ENCODE results near the gene TRIM7.

Gene TRIM7

DNA sequence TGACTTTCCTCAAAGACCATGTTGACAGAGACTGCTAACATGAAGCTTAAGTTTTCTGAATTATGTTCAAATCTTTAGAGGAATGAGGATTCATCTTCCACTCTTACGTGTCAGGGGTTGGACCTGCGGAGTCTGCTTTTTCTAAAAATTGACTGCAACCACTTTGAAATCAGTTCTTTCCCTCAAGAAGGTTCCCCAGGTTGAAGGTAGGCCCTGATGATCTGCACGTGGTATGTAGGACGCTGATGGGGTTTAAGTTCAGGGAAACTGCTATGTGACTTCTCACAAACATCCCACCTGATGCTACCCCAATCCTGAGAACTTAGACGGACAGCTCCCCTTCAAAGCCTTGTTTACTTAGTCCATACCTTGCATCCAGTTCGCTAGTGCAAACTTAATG lies 31.5 kb upstream of the TRIM7 start:
- TF ChIP-seq CTCF (IDR thresholded peaks at IDR 0.05; ENCODE audit: borderline replicate concordance, control extremely low read depth, extremely low read depth, insufficient read depth, missing control alignments): no peak
- in situ Hi-C loops (cut with MboI; ENCODE audit: low sequenced_read_pairs, unreplicated experiment): no loop called here
- DNase-seq (ENCODE audit: low spot score): no peak

- no peak for DNase-seq (ENCODE audit: low spot score)
- in situ Hi-C loops (cut with MboI; ENCODE audit: low sequenced_read_pairs, unreplicated experiment): no loop called here
- no peak for TF ChIP-seq CTCF (IDR thresholded peaks at IDR 0.05; ENCODE audit: borderline replicate concordance, control extremely low read depth, extremely low read depth, insufficient read depth, missing control alignments)
Observed at GRCh38 chr5:181235689-181236366, 30.8 kb upstream of the TRIM7 start.

DNA sequence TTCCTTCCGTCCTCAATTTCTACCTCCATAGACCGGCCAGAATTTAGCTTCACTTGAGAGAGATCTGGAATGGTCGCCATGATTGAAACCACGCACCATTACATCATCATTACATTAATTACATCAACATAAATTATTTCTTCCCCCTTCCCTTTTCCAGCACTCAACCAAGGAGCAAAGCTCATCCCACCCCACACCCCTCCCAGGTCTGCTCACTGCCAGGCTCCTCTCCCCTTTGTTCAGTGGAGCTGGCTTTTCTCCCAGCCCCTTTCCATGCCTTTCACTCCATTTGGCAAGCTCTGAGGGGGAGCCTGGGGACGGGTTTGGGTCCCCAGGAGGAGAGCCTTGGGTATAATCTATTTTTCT lies 30.3 kb upstream of the TRIM7 start:
- DNase-seq (ENCODE audit: low spot score): no peak
- in situ Hi-C loops (cut with MboI; ENCODE audit: low sequenced_read_pairs, unreplicated experiment): no loop called here
- no peak for TF ChIP-seq CTCF (IDR thresholded peaks at IDR 0.05; ENCODE audit: borderline replicate concordance, control extremely low read depth, extremely low read depth, insufficient read depth, missing control alignments)

DNA sequence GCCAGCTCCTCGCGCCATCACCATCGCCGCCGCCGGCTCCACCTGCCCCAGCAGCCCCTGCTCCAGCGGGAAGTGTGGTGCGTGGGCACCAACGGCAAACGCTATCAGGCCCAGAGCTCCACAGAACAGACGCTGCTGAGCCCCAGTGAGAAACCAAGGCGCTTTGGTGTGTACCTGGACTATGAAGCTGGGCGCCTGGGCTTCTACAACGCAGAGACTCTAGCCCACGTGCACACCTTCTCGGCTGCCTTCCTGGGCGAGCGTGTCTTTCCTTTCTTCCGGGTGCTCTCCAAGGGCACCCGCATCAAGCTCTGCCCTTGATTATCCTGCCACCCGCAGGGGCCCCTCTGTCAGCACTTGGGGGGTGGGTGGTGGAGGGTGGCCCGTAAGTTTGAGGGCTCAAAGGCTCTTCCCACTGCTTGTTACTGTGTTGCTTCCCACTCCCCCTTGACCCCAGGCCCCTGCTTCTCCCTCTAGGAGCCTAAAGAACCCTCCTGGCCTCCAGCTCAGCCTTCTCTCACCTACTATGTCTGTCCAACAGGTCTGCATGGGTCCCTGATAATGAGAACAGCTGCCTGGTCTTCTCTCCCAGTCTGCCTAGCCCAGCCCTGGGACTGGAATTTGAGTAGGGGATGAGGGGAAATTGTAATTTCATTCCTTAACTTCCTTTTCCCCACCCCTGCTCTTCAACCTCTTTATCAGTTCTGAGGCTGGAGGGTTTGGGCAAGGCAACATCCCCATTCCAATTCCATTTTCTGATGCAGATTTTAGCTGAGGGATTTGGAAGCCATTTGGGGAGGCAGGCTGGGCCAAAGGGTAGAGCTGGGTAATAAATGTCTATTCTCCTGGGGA lies 29.7 kb upstream of the TRIM7 start:
- DNase-seq (ENCODE audit: low spot score): no peak
- no peak for TF ChIP-seq CTCF (IDR thresholded peaks at IDR 0.05; ENCODE audit: borderline replicate concordance, control extremely low read depth, extremely low read depth, insufficient read depth, missing control alignments)
- in situ Hi-C loops (cut with MboI; ENCODE audit: low sequenced_read_pairs, unreplicated experiment): no loop called here

DNA sequence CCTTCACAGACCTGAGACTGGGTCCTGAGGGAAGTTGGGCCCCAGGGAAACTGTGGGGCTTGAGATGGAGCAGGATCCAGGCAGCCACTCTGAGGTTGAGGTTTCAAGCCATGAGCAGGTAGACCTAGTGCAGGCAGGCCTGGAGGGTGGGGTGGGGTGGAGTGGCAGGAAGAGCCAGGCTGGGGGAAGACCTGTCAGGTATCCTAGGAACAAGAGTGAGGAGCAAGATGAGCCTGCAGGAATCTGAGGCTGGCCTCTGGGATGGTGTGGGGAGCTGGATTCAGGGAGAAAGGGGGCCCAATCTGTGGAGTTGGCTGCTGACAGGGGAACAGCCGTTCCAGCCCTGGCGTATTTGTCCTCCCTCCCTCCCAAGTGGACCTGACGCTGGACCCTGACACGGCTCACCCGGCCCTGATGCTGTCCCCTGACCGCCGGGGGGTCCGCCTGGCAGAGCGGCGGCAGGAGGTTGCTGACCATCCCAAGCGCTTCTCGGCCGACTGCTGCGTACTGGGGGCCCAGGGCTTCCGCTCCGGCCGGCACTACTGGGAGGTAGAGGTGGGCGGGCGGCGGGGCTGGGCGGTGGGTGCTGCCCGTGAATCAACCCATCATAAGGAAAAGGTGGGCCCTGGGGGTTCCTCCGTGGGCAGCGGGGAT lies 28.9 kb upstream of the TRIM7 start:
- DNase-seq (ENCODE audit: low spot score): no peak
- in situ Hi-C loops (cut with MboI; ENCODE audit: low sequenced_read_pairs, unreplicated experiment): no loop called here
- TF ChIP-seq CTCF (IDR thresholded peaks at IDR 0.05; ENCODE audit: borderline replicate concordance, control extremely low read depth, extremely low read depth, insufficient read depth, missing control alignments): no peak

GRCh38 chr5:181233088-181233800 lies 28.2 kb upstream of the TRIM7 start:
- DNase-seq (ENCODE audit: low spot score): no peak
- no peak for TF ChIP-seq CTCF (IDR thresholded peaks at IDR 0.05; ENCODE audit: borderline replicate concordance, control extremely low read depth, extremely low read depth, insufficient read depth, missing control alignments)
- in situ Hi-C loops (cut with MboI; ENCODE audit: low sequenced_read_pairs, unreplicated experiment): no loop called here

Data from GM13976 (cell line).